GM19240 (cell line): ENCODE data around the gene IFNAR2.

ENCODE experiments used
- DNase-seq: peaks from one replicate; pipeline ENCODE4 v3.0.0; 2011; ENCODE audit warnings: low spot score; ENCODE audit not compliant: insufficient read length

The IFNAR2 gene

GRCh38 chr21:33267250-33267649, 37.5 kb downstream of the IFNAR2 start:
- DNase-seq = no peak

- DNase-seq = no peak
Measured at GRCh38 chr21:33268393-33268736, 38.6 kb downstream of the IFNAR2 start.

GRCh38 chr21:33268737-33269441, 39.2 kb downstream of the IFNAR2 start:
- DNase-seq = peak; percentile 34

- DNase-seq = no peak
Measured at GRCh38 chr21:33270986-33271385, 41.2 kb downstream of the IFNAR2 start.

GRCh38 chr21:33273044-33273443, 43.3 kb downstream of the IFNAR2 start:
- no peak for DNase-seq

GRCh38 chr21:33278721-33279120, 49.0 kb downstream of the IFNAR2 start:
- DNase-seq = no peak

- no peak for DNase-seq
Measured at GRCh38 chr21:33279330-33279820, 49.6 kb downstream of the IFNAR2 start.
